ENCODE results near the gene IPCEF1.
"Not testable (repeated sequence)": the region's sequence is repeated elsewhere in the genome, so short reads cannot be mapped to it uniquely, and the experiment has no call there.

IPCEF1 gene

DNA sequence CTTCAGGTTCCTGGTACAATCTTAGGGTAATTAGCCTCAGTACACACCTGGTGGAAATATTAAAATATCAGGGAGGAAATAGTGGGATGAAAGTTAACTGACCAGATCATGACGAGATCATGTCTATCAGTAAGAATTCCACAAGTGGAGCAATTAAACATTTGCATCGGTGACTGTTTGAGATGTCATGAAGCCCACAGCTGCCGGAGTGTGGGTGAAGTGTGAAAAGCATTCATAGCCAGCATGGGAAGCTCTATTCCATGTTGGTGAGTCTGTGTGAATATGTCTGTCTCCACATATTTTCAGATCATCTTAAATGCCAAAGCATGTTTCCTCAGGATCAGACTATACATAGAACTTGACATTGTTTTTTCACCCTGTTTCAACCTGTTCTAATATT lies 142.8 kb downstream of the IPCEF1 start:
- no peak for DNase-seq

DNA sequence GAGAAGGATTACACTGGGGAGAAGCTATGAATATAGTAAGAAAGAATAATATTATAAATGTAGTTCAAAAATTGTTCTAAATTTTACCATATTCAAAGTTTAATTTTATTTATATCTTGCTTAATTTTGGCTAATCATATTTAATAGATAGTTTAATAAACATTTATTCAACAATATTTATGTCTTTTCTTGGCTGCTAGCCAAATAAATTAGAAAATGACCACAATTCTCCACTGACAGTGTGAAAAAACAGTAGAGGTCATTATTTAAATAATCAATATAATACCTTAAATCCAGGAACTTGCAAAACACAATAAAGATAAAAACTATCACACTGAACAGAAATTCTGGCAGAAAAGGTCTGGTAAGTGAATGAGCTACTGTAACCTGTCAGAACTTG lies 145.9 kb downstream of the IPCEF1 start:
- no peak for DNase-seq

DNA sequence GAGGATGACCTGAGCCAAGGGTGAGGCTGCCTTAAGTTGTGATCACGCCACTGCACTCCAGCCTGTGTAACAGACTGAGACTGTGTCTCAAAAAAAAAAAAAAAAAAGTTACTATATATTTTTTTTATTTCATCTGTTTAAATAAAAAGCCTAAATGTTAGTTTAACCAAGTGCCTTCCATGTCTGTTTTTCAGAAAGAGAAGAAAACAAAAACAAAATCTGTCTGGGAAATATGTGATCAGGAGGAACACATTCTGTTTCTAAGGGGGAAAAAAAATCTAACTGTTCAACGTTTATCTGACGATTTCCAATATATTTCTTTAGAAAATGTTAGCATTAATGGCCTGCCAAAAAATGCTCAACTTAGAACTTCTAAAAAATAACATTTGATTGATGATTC lies 147.0 kb downstream of the IPCEF1 start:
- DNase-seq = no peak

DNA sequence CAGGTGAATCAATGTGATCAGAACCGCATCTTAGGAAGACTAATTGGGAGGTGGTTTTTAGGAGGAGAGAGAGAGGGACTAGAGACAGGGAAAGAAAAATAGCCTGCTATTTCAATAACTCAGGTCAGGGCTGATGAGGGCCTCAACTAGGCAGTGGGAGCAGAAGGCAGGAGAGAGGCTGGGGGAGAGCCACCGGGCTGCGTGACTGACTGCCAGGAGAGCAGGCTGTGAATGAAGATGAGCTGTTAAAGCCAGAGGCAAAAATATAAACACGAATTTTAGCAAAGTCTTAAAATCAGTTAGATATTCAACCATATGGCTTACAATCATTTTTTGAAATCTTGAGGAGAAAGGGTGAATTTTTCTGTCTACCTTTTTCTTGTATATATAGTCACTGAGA lies 149.6 kb downstream of the IPCEF1 start:
- no peak for DNase-seq

DNA sequence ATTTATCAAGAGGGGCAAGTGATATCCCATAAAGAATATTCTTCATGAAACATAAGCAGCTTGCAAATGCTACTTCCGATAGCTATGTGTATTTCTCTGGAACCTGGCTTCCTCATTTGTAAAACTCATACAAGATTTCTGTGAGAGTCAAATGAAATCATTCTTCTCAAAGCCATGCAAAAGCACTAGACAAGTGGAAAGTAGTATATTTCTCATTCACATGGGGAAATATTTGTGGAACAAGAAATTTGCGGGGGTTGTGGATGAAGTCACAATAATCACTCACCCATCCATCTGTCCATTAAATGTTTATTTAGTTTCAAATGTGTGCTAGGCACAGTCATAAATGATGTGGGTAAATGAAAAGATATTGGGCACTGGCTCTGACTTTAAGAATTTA lies 150.5 kb downstream of the IPCEF1 start:
- no peak for DNase-seq

DNA sequence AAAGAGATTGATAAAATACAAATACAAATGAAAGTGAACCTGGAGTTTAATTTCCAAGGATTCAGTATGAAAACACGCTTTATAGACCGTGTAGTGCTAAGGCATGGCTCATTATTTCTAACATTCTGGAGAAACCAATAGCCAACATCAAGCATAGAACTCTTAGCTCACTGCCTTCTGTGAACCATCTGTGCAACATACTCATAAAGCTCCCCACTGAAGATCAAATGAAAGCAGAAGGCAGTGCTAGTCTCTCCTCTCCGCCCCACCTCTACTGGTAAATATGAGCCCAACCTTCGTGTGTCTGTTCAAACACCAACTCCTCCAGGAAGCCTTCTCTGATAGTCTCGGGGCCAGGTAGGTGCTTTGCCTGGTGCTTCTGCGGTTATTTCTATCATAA lies 153.6 kb downstream of the IPCEF1 start:
- no peak for DNase-seq

DNA sequence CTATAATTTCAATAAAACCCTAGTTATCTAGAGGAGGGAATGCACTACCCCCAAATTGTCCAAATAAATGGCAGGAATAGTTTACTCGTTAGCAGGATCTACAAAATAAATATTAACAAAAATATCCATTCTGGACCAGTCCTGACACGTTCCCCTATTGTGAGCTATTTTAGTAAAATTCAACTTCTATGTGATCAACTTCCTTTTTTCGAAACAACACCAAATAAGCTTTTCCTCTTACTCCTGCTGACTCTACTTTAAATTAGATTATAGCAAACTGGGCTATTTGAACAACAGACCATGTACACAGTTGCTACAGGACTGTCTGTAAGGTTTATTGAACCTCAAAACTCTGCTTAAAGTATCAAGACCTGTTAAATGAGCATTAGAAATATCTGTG lies 154.3 kb downstream of the IPCEF1 start:
- no peak for DNase-seq

DNA sequence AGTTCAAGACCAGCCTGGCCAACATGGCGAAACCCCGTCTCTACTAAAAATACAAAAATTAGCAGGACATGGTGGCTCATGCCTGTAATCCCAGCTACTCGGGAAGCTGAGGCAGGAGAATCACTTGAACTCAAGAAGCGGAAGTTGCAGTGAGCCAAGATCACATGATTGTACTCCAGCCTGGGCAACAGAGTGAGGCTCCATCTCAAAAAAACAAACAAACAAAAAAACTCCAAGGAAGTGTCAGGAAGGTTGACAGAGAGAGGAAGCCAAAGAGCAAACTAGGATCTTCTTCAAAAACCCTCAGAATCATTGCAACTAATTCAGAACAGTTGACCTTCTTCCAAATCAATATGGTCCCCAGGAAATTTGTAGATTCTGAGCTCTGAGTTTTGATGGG lies 154.9 kb downstream of the IPCEF1 start:
- not testable (repeated sequence) for DNase-seq

DNA sequence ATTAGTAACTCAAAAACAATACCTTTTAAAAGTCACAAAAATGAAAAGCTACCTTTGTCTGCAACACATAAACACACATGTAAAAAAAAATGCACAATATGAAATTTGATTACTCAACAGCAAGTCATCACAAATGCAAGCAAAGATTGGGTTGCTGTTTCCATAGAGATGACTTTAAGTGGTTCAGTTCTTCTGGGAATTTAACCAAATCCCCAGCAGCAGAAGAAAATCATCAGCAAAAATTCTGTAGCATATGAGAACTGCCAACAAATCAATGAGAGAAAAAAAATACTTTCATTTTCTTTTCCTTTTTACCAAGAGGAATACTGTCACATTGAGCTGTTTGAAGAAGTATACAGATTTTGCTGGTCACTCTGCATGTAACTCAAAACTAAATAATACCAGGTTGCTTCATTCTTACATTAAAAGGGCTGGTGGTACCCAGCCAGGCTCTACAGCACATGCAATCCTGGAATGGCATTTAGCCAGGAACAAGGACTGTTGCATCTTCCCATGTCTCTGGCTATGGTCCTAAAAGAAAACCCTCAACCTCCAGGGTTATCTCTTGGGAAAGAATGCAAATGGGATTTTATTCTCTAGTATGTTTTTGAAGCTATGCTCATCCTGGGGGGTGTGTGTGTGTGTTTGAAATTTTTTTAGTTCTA lies 159.3 kb downstream of the IPCEF1 start:
- DNase-seq = no peak

DNA sequence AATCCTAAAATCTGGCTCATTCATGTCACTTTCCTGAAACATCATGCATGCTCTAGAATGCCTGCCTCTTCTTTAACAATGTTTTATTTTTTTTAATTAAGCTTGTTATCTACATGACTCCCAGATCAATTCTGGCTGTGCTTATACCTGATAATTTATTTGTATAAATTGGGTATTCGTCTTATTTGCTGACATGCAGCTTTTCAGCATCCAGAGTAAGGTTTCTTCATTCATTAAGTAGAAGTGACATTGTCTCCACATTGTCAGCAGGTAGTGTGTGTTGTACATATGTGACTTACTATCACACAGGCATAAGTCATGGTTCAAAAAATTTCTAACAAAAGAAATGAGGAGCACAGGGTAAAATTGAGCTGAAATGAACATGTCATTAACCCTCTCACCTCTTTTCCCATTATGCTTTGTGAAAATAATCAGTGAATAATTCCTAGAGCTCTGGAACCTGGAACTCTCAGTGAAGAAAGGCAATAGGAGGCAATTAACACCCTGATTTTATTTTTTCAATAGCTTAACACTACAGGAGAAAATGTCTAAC lies 160.2 kb downstream of the IPCEF1 start:
- DNase-seq = no peak

DNA sequence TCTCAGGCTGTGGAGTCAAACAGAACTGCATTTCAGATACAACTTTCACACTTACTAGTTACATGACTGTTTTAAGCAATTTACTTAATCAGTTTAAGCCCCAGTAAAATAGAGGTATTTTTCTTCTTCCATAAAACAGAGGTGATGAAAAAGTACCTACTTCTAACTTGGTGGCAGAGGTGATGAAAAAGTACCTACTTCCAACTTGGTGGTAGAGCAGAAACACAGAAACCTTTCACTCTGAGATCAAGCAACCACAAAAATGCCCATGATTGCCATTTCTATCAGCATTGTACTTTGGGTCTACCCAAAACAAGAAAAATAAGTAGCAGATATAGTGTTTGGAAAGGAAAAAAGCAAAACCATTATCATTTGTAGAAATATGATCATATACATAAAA lies 168.9 kb downstream of the IPCEF1 start:
- no peak for DNase-seq

DNA sequence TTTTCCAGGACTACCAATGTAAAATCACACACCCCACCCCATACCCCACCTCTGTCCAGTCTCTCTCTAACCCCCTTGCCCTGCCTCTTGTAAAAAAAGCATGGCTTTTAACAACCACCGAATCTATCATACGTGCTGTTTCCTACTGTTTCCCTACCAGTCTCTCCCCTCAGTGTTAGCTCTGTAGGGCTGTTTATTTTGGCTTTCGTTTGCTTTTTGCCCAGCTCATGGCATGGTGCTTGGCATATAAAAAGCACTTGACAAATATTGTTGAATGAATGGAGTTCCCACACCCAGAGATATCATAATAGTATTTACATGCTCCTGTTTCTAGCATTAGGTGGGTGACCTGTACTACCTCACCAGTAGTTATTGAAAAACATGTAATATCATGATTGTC lies 169.4 kb downstream of the IPCEF1 start:
- no peak for DNase-seq

DNA sequence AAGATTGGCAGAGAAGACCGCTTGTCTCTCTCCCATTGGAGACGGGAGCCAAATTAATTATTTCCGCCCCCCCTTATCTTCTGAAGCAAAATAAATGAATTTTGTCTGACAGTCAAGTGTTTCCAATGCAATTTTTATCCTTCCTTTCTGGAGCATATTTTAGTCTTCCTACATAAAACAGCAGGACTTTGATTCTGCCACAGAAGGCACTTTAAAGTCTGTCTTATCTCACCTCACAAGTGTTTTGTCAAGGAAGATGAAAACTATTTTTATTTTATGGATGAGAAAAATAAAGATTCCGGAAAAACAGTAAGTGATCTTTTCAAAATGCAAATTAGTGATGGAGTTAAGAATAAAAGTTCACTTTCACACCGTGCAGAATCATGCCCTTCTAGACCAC lies 177.2 kb downstream of the IPCEF1 start:
- no peak for DNase-seq

DNA sequence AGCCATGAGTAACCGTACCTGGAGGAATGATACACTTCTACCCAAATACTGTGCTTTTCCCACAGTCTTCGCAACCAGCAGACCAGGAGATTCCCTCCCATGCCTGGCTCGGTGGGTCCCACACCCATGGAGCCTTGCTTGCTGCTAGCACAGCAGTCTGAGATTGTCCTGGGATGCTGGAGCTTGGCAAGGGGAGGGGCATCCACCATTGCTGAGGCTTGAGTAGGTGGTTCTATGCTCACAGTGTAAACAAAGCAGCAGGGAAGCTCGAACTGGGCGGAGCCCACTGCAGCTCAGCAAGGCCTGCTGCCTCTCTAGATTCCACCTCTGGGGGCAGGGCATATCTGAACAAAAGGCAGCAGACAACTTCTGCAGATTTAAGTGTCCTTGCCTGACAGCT lies 184.2 kb downstream of the IPCEF1 start:
- not testable (repeated sequence) for DNase-seq

DNA sequence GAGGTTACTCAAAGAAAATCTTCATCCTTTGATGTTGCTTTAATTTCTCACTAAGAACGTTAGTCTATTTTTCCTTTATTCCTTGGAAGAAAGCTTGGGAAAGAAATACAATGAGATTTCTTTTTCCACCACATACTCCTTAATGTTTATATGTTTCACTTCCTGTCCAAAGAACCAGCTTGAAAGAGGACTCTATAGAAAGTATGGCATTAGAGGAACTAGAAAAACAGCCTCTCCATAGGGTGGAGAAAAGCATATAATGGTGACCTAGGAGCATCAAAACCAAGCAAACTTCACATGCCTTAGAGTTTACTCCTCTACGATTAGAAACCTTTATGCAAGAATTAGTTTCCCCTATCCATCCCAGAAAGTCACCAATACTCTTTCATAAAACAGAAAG lies 186.5 kb downstream of the IPCEF1 start:
- no peak for DNase-seq

DNA sequence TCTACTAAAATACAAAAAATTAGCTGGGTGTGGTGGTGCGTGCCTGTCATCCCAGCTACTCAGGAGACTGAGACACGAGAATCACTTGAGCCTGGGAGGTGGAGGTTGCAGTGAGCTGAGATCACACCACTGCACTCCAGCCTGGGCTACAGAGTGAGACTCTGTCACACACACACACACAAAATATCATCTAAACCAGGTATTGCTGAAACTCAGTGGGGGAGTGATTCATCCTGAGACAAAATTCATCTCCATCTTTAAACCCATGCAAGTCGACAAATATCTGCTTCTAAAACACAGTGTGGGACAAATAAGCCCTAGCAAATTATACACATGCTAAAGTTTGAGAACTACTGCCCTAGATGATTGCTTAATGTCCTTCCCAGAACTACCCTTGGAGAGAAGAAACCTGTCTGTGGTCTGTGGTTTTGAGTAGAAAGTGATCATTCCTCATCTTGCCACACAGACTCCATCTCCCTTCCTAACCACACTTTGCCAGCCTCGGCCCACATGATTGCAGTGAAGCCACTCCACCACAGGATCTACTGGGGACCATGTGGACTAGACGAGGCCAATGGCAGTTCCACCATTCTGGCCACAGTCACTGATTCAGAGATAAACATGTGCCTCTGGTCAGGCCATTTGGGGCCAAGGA lies 187.3 kb downstream of the IPCEF1 start:
- DNase-seq = peak; percentile 25

DNA sequence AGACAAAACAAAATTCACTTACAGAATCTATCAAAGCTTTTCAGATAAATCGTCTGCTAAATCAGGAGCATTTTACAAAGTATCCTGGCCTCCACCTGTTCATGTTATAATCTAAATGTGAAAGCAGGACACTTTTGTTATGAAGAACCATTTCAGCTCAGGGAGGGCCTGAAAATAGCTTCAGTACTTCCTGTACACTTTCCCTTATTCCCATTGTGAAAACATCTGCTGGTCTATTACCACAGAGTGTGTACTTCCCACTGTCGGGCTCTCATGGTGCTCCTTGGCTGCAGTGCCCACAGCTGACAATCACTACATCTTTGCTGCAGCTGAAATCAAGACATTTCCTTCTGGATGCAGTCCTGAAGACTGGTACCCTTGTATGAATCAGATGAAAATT lies 189.5 kb downstream of the IPCEF1 start:
- no peak for DNase-seq

DNA sequence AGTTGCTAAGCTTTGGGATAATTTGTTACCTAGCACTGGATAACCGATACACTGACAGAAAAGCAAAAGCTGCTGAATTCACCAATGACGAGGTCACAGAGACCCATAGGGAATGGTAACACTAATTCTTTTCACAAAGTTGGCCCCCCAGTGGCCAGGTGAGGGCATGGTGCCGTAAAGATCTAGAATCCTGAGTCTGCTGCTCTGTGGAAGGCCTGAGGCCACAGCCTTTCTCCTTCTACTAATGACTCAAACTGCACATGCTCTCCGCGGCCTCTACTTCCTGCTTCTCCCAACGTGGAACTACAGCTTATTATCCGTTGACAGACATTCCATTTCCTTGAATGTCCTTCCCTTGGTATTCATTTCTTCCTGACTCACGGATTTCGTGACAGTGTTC lies 190.5 kb downstream of the IPCEF1 start:
- no peak for DNase-seq

DNA sequence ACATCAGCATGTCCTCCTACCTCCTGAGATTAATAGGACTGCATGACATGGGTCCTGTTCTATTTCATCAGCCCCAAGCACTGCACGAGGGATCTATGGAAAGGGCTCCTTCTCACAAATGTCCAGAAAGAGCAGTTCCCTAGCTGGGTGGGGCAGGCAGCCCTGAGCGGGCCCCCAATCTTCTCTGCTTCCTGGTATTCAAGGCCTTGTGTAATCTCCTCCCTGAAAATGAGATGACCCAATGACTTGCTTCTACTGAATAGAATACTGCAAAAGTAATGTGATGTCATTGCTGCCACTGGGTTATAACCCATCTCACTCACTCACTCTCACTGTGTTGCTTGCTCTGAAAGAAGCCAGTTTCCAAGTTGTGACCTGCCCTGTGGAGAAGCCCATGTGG lies 191.1 kb downstream of the IPCEF1 start:
- no peak for DNase-seq

DNA sequence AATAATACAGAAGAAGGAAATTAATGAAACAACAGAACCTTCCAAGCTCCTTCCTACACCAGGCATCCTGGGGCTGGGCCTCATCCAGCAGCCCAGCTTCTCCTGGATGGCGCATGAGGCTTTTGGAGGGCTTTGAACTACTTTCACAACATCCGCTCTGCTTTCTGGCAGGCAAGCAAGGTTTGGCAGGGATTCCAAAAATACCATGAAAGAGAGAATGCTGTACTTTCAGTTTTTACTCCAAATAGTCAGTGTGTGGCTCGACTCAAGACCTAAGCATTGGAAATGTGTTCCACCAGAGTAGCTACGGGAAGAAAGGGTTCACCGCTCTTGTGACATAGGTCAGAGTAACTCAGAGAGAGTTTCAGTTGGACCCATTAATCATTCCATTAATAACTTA lies 192.2 kb downstream of the IPCEF1 start:
- no peak for DNase-seq

DNA sequence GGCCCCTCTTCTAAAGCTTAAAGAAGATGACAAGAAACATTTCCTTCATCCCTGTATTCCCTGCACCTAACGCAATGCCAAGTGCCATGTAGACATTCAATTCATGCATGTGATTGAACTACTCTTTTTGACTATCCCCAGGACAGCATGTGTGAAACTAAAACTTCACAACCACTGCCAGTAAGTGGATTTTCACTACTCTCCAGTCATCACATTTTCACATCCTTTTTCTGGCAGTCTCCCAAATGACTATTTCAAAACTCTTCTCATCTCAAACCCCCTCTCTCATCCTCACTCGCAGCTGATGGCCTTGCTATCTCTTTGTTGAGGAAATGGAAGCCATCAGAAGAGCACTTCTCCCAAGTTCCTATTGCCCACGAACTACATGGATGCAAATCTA lies 194.9 kb downstream of the IPCEF1 start:
- no peak for DNase-seq

DNA sequence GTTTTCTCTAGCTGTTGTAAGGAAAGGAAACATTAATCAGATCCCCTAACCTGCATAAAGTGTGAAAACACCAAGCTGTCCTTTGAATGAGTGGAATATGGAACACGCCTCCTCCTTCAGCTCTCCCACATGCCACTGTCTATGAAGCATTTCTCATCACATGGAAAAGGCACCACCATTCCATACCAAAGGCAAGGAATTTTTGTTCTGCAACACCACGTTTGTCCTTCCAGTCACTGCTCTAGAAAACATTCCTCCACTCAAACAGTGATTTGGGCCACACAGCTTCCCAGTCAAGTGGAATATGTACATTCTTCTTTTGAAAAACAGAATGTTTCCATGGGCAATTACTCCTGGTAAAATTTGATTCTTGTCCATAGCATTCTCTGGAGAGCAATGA lies 197.5 kb downstream of the IPCEF1 start:
- no peak for DNase-seq

DNA sequence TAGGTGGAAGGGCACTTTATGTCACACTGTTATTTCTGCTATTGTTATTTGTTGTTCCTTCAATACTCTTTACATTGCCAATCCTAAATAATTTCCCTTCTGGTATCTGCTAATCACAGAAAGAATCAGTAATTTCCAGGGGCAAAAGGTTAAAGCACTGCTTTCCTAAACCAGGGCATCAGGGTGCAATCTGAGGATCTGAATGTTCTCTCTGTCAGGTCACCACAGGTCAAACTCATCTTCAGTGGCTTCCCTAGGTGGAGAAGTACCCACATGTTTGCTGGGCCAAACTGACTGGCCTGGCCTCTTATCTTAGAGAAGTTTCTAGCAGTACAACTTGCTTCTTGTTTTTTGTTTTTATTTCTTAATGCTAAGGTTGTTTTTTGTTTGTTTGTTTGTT lies 198.9 kb downstream of the IPCEF1 start:
- no peak for DNase-seq

DNA sequence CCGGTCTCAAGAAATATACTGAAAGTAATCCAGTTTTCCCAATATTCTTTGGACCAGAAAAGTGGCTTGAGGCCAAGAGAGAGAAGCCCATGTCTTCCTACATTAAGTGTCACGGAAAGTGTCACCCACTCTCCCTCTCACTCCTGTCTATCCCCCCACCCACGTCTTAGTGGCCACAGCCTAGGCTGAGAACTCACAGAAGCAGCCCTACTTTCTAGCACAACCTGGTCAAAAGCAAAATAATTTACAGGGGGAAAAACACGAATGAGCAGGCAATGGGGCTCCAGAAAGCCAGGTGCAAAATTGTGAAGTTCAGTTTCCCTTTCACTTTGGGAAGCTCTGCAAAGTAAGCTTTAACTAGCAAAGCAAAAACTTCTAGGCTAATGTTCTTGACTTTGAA lies 199.5 kb downstream of the IPCEF1 start:
- DNase-seq = peak; percentile 24
